Amygdala (tissue), 56 donors: ENCODE results near the gene WFS1.

ENCODE experiments used
- DNase-seq, 56 donors: peaks; one replicate each; lab custom pipeline; 2025; lab: John Stamatoyannopoulos, UW

The WFS1 gene

DNA sequence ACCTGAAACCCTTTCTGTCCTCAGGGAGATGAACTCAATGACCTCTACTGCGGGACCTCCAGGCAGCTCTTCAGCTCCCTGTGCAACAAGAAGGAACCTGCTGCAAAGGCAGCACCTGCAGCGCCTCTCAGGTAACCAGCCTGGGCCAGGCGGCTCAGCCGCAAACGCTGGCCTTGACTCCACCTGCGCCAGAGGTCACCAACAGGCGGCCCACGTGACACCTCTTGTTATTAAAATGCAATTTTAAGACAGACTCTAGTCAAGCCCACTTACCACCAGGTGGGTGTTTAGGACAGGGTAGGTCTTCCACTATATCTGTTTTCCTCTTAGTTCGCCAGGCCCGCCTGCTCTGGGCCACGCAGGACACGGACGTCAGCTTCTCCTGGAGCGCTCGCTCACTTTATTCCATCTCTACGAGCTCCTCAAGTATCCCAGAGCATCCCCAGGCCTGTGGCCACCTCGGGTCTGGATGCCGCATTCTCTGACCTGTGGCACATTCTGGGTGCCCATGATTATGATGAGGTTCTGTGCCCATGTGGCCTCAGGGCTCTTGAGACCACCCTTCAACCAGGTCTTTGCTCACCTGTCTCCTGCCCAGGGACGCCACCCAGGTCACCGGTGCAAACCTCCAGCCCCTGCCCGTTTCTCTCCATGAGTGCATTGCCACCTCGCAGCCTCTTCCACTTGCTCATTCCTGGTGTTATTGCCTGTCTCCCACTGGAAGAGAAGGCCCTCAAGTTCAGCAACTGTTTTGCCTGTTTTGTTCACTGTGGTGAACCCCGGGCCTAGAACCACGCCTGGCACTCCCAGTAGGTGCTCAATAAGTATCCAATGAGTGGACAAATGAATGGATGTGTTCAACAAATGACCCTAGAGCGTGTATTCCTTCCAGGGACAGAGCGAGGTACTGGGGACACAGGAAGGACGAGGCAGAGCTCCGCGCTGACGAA lies 36.5 kb upstream of the WFS1 start:
- DNase-seq = no peak

DNA sequence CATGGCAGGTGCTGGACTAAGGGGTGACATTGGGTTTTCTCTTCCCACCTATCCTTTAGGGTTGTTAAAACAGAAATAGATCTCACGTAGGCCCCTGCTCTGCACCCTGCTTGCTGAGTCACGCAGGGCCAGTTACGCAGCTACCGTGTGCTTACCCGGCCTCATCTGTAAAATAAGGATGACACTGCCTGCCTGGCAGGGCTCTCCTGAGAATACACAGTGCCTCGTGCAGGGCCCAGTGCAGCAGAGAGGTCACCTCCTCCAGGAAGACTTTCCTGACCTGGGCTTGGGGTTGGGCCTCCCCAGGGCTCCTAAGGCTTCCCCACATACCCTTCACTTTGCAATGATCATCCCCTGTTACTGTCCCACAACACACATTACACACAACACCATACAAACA lies 35.7 kb upstream of the WFS1 start:
- no peak for DNase-seq

DNA sequence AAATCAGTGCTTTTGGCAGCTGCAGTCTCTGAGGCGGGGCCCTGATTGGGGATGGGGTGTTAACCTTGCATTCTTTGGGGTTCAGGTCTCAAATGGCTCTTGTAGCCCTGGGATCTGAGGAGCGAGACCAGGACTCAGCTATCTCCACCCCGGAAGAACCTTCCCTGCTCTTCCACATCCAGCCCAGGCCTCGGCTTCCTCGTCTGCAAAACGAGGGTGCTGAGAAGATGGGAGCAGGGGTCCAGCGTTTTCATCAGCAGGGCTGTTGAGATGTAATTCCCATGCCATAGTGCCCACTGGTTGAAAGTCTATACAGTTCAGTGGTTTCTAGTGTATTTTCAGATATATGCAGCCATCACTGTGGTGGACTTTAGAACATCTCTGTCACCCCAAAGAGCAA lies 34.6 kb upstream of the WFS1 start:
- no peak for DNase-seq

DNA sequence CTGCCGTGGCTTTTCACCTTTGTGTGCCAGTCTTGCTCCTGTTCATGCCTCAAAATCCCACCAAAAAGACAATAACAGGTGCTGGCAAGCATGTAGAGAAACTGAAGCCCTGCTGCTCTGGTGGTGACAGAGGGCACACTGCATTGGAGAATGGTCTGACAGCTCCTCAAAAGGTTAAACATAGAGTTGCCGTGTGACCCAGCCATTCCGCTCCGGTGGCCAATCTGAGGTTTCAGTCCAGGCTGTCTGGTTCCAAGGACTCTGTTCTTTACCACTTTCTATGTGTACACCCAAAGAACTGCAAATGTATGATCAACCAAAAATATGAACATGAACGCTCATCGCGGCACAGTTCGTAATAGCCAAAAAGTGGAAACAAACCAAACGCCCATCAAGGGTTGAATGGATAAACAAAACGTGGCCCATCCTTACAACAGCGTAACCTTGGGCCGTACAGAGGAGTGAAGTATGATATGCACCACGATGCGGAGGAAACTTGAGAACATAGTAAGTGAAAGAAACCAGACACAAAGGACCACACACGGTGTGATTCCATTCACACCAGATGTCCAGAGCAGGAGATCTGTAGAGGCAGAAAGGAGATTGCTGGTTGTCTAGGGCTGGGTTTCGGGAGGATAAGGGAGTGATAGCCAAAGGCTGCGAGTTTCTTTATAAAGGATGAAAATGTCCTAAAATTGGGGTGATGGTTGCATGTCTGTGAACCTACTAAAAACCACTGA lies 33.6 kb upstream of the WFS1 start:
- no peak for DNase-seq

GRCh38 chr4:6236816-6237390 lies 32.7 kb upstream of the WFS1 start:
- DNase-seq = no peak

GRCh38 chr4:6239486-6239885 lies 30.2 kb upstream of the WFS1 start:
- DNase-seq = no peak

- DNase-seq = no peak
These were observed 29.7 kb upstream of the WFS1 start for GRCh38 chr4:6239968-6240367.

GRCh38 chr4:6241062-6241845 lies 28.4 kb upstream of the WFS1 start:
- DNase-seq = no peak

DNA sequence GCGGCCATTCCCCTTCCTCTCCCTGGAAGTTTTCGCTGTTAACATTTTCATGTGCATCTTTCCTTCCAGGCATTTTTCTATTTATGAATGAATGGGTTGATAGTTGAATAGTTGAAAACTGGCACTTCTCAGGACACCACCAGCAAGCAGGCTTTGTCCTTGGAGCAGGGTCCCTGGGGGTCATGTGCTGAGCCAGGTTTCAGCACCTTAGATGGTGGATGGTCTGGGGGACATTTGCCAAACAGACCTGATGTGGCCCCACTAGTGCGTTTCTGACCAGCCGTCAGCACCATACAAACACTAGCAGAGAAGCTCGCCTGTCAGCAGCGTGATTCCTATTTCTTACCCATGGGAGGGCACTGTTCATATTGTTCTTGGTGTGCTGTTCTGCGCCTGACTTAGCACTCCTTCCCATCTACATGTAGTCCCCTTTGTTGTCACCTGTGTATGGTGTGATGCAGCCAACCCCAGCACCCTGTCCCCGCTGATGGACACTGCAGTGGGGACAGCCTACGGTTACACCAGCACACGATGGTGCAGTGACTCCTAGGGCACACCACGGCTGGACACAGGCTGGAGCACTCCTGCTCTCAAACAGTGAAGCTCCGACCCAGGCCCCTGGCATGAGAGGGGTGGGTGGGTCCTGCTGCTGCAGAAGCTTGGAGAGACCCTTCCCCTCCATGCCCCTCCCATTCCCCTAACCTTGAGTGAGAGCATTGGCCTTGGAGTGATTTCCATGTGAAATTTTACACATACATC lies 27.2 kb upstream of the WFS1 start:
- no peak for DNase-seq

DNA sequence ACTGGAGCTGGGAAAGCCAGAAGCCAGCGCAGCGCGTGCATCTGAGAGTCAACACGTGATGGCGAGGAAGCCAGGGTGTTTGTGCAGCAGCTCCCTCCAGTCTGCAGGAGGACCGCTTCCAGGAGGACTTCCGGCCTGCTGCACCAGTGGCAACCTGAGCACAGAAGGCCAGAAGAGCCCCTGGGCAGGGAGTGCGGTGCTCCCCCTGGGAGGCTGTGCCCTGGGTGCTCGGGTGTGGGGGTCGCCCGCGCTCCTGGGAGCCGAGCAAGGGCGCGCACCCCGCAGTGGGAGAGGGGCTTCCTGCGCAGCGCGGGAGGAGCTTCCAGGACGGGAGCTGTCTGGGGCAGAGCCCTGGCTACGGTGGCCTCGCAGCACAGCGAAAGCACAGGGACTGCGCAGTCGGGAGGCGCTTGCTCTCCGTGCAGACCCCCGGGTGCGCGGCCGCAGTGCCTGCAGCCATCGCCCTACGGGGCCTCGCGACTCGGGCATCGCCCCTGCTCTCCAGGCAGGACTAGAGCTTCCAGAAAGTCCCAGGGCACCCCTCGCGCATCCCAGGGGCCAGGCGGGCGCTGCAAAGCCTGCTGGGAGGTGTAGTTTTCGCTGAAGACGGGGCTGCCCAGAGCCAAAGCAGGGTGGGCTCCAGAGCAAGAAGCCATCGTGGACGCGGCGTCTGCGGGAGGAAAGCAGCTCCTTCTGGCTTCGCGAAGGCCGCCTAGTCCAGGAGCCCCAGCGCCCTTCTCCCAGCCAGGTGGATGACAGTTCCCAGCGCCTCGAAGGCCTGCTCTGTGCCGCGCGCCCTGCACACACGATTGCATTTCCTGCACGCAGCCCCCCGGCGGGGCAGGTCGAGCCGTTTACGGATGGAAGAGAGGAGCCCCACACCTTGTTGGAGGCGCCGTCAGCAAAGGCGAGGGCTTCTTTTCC lies 24.1 kb upstream of the WFS1 start:
- DNase-seq = peak in 40 of 56 donors; percentile 16 to 78 (median 52)

DNA sequence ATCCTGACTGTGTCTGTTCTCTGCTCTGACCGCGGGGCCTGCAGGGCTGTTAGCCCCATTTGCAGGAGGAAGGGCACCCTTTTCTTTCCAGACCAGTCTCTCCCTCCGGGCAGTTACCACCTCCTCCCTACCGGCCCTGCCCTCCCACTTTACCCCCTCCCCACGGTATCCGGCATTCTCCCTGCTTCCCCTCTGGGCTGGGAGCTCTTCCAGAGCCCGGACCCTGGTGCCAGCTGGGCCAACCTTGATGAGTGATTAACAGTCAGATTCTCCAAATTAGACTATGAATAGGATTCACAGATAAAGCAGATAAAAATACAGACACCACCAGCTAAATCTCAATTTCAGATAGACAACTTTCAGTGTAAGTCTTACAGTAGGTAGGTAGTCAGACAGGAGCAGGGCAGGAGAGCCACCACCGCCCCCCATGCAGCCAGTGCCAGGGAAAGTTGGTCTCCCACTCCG lies 23.4 kb upstream of the WFS1 start:
- DNase-seq = no peak

DNA sequence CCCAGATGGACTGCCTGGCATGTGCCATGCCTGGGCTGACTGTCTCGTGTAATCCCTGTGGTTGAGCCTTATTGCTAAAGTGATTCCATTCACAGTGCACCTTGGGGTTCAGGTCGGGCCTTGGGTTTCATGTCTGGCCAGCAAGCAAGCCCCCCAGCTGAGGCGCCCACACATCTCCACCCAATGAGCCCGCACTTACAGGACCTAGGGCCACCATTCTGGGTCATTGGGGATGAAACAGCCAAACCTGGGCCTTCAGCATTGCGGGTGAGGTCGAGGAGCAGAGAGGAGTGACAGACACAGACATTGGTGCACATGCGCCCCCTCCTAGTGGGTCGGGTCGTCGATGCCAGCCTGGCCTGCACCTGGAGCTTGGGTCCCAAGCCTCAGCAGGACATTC lies 21.3 kb upstream of the WFS1 start:
- DNase-seq = no peak

- peak in 5 of 56 donors; percentile 24 to 80 (median 33) for DNase-seq
These were observed 19.2 kb upstream of the WFS1 start for GRCh38 chr4:6250235-6250983.

DNA sequence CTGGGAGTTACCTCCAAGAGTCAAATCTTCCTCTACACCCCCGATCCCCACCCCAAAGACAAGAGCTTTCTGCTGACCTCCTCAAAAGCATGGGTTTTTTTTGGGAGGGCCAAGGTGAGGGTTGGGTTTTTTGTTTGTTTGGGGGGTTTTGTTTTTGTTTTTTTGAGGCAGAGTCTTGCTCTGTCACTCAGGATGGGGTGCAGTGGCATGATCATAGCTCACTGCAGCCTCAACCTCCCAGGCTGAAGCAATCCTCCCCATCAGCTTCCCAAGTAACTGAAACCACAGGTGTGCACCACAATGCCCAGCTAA lies 18.7 kb upstream of the WFS1 start:
- DNase-seq = no peak

DNA sequence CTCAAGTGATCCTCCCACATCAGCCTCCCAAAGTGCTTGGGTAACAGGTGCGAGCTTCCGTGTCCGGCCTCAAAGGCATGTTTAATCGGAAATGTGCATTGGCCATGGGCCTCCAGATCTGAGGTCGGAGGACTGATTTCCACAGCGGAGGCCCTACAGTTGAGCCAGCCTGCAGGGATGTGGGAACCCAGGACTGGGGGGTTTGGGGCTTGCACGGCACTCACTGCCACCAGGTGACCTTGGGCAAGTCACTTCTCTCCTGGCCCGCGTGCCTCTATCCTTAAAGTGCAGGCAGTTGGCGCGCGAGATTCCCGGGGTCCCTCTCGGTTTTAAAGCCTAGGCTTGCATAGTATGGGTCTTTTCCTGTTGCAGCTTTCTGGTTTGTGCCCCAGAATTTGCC lies 18.3 kb upstream of the WFS1 start:
- no peak for DNase-seq

GRCh38 chr4:6252051-6252450 lies 17.6 kb upstream of the WFS1 start:
- peak in 39 of 56 donors; percentile 22 to 87 (median 58) for DNase-seq

- no peak for DNase-seq
These were observed 16.5 kb upstream of the WFS1 start for GRCh38 chr4:6253111-6253510.

DNA sequence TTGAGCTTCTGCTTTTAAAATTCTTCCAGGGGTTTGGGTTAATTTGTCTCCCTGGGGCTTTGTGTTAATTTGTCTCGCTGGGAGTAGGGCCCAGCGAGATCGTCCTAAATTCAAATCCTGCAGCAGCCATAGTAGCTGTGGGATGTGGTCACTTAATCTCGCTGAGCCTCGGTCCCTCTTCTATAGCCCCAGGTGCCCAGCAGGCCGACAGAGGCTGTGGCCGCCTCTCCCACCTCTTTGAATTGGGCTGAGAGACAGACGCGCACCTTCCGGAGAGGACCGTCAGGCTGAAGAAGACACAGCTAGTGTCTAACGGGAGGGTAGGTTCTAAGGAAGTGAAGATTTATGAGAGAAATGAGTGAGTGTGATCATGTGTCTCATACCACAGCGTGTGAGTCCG lies 15.7 kb upstream of the WFS1 start:
- no peak for DNase-seq
